ENCODE data around the gene PCBP3. TPM values are rescaled to one million over a fixed set of nuclear protein-coding genes. Genes with fewer than 3 reads are reported as not detected.
"Not testable (repeated sequence)": the region's sequence is repeated elsewhere in the genome, so short reads cannot be mapped to it uniquely, and the experiment has no call there.

Gene PCBP3
- total RNA-seq, 2 experiments from 2014 or later: 12.2 to 13.2 TPM

DNA sequence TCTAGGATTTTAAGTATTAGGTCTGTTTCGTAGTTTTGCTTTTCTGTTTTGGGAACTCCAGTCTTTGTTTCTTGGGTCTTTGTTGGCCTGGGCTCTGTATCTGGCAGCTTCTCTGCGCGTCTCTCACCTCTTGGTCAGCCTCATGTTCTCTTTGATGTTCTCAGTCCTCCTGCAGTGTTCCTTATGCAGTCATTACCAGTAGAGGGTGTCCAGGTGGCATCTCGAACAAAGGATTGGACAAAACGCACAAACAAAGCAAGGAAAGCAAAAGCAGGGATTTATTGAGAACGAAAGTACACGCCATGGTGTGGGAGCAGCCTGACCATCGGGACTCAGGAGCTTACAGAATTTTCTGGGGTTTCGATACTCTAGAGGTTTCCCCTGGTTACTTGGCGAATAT is 204.3 kb downstream of the PCBP3 start:
- Mint-ChIP-seq H3K36me3 (ENCODE audit: low read depth) (no peaks in the 10 kb centered on the region), H3K4me3 (no peak overlapping the region), H3K4me1 (peaks cover 23% of the 10 kb centered on the region), H3K27me3 (no peaks in the 10 kb centered on the region), H3K9me3 (ENCODE audit: low read depth) (no peaks in the 10 kb centered on the region), H3K27ac (no peak overlapping the region)
- ATAC-seq: no peak
- ChIA-PET CTCF (interaction anchor here (0.7 to 0.8 kb wide), 2 partner anchors 557 to 710 kb away, joined by 3 read pairs; no protein-coding TSS in a partner anchor), POLR2A (no interaction called here)
- no peak for DNase-seq
- intact Hi-C loops (cut with DNase I, micrococcal nuclease): no loop called here

DNA sequence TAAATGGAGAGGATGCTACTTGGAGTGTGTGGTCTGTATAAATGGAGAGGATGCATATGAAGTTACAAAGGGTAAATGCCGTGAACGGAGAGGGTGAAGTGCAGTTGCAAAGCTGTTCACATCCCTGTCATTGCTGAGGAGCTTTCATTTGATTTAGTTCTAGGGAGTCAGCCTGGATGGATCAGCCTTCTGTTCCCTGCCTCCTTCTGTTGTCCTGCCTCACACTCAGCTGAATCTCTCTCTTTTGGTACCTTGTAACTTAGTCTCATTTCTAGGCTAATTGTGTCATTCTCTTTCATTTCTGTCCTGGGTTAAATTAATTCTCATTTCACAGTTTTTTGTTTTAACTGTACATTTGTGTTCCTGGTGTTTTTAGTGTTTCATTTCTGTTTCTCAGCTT is 204.8 kb downstream of the PCBP3 start:
- no peaks in the 10 kb centered on the region for H3K36me3 Mint-ChIP-seq (ENCODE audit: low read depth)
- intact Hi-C loops (cut with DNase I, micrococcal nuclease): no loop called here
- DNase-seq: no peak
- peak; percentile 69 for ATAC-seq
- H3K27me3 Mint-ChIP-seq: no peaks in the 10 kb centered on the region
- POLR2A ChIA-PET: no interaction called here
- H3K4me3 Mint-ChIP-seq: no peak overlapping the region
- H3K9me3 Mint-ChIP-seq (ENCODE audit: low read depth): no peaks in the 10 kb centered on the region
- CTCF ChIA-PET: interaction anchor here (0.8 kb wide), 1 partner anchor 711 kb away, joined by 3 read pairs; no protein-coding TSS in a partner anchor
- H3K27ac Mint-ChIP-seq: peak overlapping the region; percentile 0
- H3K4me1 Mint-ChIP-seq: peaks cover 23% of the 10 kb centered on the region

DNA sequence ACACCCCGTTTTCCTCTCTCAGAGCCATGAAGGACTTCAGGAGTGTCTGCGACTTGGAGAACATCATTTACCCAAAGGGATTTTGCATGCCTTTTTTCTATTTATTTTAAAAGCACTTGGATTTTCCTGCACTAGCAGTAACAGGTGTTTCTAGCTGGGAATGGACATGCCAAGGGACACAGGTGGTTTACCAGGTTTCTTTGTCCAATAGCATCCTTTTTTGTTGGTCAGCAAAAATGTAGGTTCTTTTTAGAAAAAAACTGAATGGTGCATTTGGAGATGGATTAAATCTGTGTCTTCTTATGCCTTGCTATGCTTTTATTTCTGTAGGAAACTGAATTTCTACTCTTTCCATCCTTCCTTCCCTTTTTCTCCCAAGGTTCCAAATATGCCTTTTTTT is 205.3 kb downstream of the PCBP3 start:
- intact Hi-C loops (cut with DNase I, micrococcal nuclease): no loop called here
- H3K27me3 Mint-ChIP-seq: no peaks in the 10 kb centered on the region
- peaks cover 23% of the 10 kb centered on the region for H3K4me1 Mint-ChIP-seq
- ChIA-PET CTCF (no interaction called here), POLR2A (no interaction called here)
- DNase-seq: no peak
- no peak for ATAC-seq
- H3K4me3 Mint-ChIP-seq: no peak overlapping the region
- no peaks in the 10 kb centered on the region for H3K36me3 Mint-ChIP-seq (ENCODE audit: low read depth)
- no peaks in the 10 kb centered on the region for H3K9me3 Mint-ChIP-seq (ENCODE audit: low read depth)
- H3K27ac Mint-ChIP-seq: no peak overlapping the region

DNA sequence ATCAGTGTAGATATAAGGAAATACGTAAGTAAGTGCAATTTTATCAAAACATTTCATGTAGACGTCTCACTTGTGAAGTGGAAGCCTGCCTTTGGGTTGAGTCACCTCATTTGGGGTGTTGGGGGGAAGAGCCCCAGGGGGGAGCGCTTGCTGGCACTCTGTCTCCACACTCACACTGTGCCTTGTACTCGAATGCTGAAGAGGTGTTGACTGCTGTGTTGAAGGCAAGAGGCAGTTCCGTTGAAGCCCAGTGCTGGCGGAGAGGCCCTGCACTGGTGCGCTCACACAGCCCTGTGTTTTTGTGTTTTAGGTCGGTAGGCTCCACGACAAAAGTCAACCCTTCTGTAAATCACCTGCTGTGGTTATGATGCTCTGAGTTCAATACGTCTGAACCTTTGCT is 206.1 kb downstream of the PCBP3 start:
- Mint-ChIP-seq H3K27me3 (no peaks in the 10 kb centered on the region), H3K4me3 (no peak overlapping the region), H3K36me3 (ENCODE audit: low read depth) (no peaks in the 10 kb centered on the region), H3K9me3 (ENCODE audit: low read depth) (no peaks in the 10 kb centered on the region), H3K4me1 (peaks cover 23% of the 10 kb centered on the region), H3K27ac (no peak overlapping the region)
- ATAC-seq (no peak), DNase-seq (no peak)
- intact Hi-C loops (cut with DNase I, micrococcal nuclease): no loop called here
- ChIA-PET CTCF (no interaction called here), POLR2A (no interaction called here)

DNA sequence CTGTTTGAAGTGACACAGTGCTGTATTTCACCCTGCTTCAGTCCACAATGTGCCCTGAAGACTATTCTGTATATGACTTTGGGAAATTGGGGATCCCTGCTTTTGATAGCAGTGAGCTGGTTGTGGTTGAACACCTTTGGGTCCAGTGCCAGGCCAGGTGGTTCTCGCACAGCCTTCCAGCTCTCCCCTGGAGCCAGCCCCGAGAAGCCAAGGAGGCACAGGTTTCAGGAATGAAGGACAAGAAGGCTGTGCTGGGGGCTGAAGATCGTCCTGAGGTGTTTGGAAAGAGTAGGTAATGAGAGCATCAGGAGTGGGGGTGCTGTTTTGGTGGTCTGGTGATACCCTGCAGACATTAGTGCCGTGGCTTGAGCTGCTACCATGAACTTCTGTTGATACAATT is 206.7 kb downstream of the PCBP3 start:
- intact Hi-C loops (cut with DNase I, micrococcal nuclease): no loop called here
- CTCF ChIA-PET: interaction anchor here (0.6 to 1.3 kb wide), 3 partner anchors 30 to 209 kb away, joined by 3 to 4 read pairs (median 4); no protein-coding TSS in a partner anchor
- POLR2A ChIA-PET: no interaction called here

DNA sequence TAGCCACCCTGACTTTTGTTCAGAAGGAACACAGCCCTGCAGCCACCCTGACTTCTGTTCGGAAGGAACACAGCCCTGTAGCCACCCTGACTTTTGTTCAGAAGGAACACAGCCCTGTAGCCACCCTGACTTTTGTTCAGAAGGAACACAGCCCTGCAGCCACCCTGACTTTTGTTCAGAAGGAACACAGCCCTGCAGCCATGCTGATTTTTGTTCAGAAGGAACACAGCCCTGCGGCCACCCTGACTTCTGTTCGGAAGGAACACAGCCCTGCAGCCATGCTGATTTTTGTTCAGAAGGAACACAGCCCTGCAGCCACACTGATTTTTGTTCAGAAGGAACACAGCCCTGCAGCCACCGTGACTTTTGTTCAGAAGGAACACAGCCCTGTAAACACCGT is 208.9 kb downstream of the PCBP3 start:
- H3K4me1 Mint-ChIP-seq: peaks cover 10% of the 10 kb centered on the region
- H3K4me3 Mint-ChIP-seq; CTCF ChIA-PET; H3K27ac Mint-ChIP-seq; H3K27me3 Mint-ChIP-seq; H3K36me3 Mint-ChIP-seq (ENCODE audit: low read depth); DNase-seq; ATAC-seq; H3K9me3 Mint-ChIP-seq (ENCODE audit: low read depth); intact Hi-C loops (cut with DNase I, micrococcal nuclease); POLR2A ChIA-PET: not testable (repeated sequence)

More for the DNA sequence above, 206.7 kb downstream of the PCBP3 start:
- Mint-ChIP-seq H3K36me3 (ENCODE audit: low read depth) (no peaks in the 10 kb centered on the region), H3K9me3 (ENCODE audit: low read depth) (no peaks in the 10 kb centered on the region), H3K27me3 (no peaks in the 10 kb centered on the region), H3K27ac (no peak overlapping the region), H3K4me3 (no peak overlapping the region), H3K4me1 (peaks cover 20% of the 10 kb centered on the region)
- ATAC-seq (no peak), DNase-seq (no peak)

DNA sequence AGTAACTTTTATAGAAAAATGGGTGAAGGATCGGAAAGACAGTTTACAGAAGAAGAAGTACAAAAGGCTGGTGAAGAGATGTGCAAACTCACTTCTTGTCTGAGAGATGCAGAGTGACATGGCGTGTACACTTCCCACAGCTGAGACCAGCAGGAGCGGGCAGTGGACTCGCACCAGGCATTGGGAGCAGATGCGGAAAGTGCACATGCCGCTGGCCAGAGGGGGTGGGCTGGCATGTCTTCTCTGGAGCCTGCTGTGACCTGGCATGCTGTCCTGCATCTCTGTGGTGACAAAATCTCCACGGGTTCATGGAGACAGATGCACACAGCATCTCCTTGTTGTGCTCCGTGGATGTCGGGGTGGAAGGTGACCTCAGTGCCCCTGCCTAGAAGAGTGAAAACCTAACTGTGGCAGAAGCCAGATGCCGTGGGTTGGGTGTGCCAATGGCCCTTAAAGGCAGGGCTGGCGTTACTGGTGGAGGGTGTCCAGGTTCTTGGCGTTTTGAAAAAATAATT is 209.4 kb downstream of the PCBP3 start:
- Mint-ChIP-seq H3K9me3 (ENCODE audit: low read depth) (no peaks in the 10 kb centered on the region), H3K36me3 (ENCODE audit: low read depth) (no peaks in the 10 kb centered on the region), H3K4me3 (no peak overlapping the region), H3K27me3 (no peaks in the 10 kb centered on the region), H3K27ac (no peak overlapping the region), H3K4me1 (peaks cover 7% of the 10 kb centered on the region)
- intact Hi-C loops (cut with DNase I, micrococcal nuclease): no loop called here
- ATAC-seq: no peak
- DNase-seq: no peak
- ChIA-PET POLR2A (no interaction called here), CTCF (no interaction called here)

DNA sequence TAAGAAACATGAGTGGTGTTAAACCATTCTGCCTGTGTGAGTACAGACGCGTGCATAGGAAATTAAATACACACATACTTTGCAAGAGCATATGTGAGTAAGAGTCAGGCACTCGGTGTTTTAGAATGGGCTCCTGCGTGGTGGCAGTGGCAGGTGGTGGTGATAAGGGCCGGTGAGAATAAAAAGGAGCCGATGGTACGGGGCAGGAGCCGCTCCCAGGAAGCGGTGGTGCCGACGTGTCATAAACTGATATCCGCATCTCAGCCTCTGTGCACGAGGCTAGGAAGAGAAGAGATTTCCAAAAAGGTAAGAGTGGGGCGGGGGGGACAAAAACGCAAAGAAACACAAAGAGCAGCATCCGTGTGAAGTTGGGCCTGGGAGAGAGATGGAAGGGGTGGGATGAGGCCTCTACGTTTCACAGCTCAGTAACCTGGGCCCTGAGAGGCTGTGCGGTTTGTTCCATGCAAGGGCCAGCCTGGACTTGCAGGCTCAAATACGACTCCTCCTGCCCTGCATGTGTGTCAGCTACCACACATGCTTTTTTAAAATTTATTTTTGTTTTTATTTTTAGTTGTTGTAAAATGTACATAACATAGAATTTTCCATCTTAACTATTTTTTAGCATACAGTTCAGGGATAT is 210.3 kb downstream of the PCBP3 start:
- ChIA-PET POLR2A (no interaction called here), CTCF (no interaction called here)
- H3K27ac Mint-ChIP-seq: no peak overlapping the region
- no peak overlapping the region for H3K4me3 Mint-ChIP-seq
- intact Hi-C loops (cut with DNase I, micrococcal nuclease): no loop called here
- H3K36me3 Mint-ChIP-seq (ENCODE audit: low read depth): no peaks in the 10 kb centered on the region
- no peaks in the 10 kb centered on the region for H3K4me1 Mint-ChIP-seq
- DNase-seq (no peak), ATAC-seq (no peak)
- H3K9me3 Mint-ChIP-seq (ENCODE audit: low read depth): no peaks in the 10 kb centered on the region
- no peaks in the 10 kb centered on the region for H3K27me3 Mint-ChIP-seq

DNA sequence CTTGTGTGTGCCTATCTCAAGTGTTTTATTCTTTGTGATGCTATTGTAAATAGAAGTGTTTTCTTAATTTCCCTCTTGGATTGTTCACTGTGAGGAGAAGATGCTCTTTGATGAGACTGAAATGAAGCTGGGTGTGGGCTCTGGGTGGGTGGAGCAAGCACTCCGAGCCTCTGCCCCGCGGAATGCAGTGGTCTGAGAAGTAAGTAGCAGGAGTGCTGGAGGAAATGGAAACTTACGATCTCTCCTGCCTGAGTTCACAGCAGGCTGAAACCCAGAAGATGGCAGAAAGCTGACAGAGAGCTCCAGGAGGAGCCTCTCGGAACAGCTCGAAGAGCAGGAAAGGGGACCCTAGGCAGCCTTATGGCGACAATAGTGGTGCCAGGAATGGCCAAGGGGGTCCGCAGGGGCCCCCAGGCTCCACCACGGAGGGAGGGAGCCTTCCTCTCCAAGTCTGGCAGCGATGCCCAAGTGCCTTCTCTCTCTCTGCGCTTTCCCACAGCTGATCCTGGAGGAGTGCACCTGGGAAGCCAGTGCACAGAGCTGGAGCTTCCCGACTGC is 211.2 kb downstream of the PCBP3 start:
- Mint-ChIP-seq H3K27me3 (no peaks in the 10 kb centered on the region), H3K36me3 (ENCODE audit: low read depth) (no peaks in the 10 kb centered on the region), H3K9me3 (ENCODE audit: low read depth) (no peaks in the 10 kb centered on the region), H3K4me3 (no peak overlapping the region), H3K27ac (no peak overlapping the region), H3K4me1 (no peaks in the 10 kb centered on the region)
- no peak for DNase-seq
- intact Hi-C loops (cut with DNase I, micrococcal nuclease): no loop called here
- ChIA-PET POLR2A (no interaction called here), CTCF (interaction anchor here (0.6 to 1.0 kb wide), 2 partner anchors 26 to 390 kb away, joined by 3 to 4 read pairs; no protein-coding TSS in a partner anchor)
- no peak for ATAC-seq

DNA sequence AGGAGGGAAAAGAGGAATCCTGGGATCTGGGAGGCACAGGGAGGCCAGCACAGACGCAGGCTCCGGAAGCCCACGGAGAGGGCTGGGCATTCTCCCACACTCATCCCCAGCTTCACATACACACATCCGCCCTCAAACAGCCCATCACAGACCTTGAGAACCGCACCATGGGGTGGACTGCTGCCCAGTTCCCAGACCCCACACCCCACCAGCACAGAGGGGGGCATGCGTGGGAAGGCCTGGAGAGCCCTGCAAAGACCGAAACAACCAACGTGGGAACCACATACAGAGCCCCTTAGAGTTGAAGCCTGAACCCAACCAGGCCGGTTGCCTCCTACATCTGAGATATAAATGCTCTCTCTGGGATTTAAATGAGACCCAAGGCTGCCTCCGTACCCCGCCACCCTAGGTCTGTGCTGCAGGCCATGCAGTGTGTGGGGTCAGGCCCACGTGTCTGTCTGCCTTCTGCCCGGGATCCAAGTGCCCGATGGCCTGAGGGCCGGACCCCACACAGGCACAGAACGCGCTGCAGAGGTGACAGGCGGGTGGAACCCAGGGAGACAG is 211.8 kb downstream of the PCBP3 start:
- DNase-seq (no peak), ATAC-seq (no peak)
- H3K9me3 Mint-ChIP-seq (ENCODE audit: low read depth): no peaks in the 10 kb centered on the region
- H3K4me1 Mint-ChIP-seq: no peaks in the 10 kb centered on the region
- no peaks in the 10 kb centered on the region for H3K36me3 Mint-ChIP-seq (ENCODE audit: low read depth)
- no peaks in the 10 kb centered on the region for H3K27me3 Mint-ChIP-seq
- intact Hi-C loops (cut with DNase I, micrococcal nuclease): no loop called here
- CTCF ChIA-PET: interaction anchor here (0.6 to 1.0 kb wide), 2 partner anchors 26 to 391 kb away, joined by 3 to 4 read pairs; no protein-coding TSS in a partner anchor
- POLR2A ChIA-PET: no interaction called here
- no peak overlapping the region for H3K27ac Mint-ChIP-seq
- H3K4me3 Mint-ChIP-seq: no peak overlapping the region

DNA sequence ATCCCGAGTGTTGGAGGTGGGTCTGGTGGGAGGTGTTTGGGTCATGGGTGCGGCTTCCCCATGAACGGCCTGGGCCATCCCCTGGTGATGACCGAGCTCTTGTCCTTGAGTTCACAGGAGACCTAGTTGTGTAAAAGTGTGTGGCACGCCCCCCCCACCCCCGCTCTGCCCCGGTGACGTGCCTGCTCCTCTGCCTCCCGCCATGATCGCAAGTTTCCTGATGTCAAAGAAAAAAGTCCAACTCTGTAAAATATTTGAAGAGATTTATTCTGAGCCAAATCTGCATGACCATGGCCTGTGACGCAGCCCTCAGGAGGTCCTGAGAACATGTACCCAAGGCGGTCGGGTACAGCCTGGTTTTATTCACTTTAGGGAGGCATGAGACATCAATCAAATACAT is 212.9 kb downstream of the PCBP3 start:
- H3K36me3 Mint-ChIP-seq (ENCODE audit: low read depth): no peaks in the 10 kb centered on the region
- ATAC-seq (no peak), DNase-seq (no peak)
- ChIA-PET CTCF (no interaction called here), POLR2A (no interaction called here)
- no peaks in the 10 kb centered on the region for H3K4me1 Mint-ChIP-seq
- H3K27ac Mint-ChIP-seq: no peak overlapping the region
- H3K9me3 Mint-ChIP-seq (ENCODE audit: low read depth): no peaks in the 10 kb centered on the region
- no peaks in the 10 kb centered on the region for H3K27me3 Mint-ChIP-seq
- H3K4me3 Mint-ChIP-seq: no peak overlapping the region
- intact Hi-C loops (cut with DNase I, micrococcal nuclease): no loop called here

DNA sequence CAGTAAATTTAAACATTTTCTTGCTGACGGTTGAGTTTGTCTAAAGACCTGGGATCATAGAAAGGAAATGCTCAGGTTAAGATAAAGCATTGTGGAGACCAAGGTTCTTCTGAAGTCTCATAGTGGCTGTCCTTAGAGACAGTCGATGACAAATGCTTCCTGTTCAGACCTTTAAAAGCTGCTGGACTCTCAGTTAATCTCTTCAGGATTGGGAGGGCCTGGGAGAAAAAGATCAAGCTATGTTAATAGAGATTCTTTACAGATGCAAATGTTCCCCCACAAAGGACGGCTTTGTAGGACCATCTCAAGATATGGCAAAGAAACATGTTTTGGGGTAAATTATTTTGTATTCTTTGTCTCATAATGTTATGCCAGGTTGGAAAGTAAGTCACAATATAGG is 213.4 kb downstream of the PCBP3 start:
- Mint-ChIP-seq H3K9me3 (ENCODE audit: low read depth) (no peaks in the 10 kb centered on the region), H3K36me3 (ENCODE audit: low read depth) (no peaks in the 10 kb centered on the region), H3K27ac (no peak overlapping the region), H3K4me1 (no peaks in the 10 kb centered on the region), H3K4me3 (no peak overlapping the region), H3K27me3 (no peaks in the 10 kb centered on the region)
- no peak for DNase-seq
- intact Hi-C loops (cut with DNase I, micrococcal nuclease): no loop called here
- POLR2A ChIA-PET: no interaction called here
- CTCF ChIA-PET: interaction anchor here (1.2 kb wide), 1 partner anchor 11 kb away, joined by 4 read pairs; no protein-coding TSS in a partner anchor
- no peak for ATAC-seq
